SK-N-SH (cell line): ENCODE results near the gene NPW. TPM values are rescaled to one million over a fixed set of nuclear protein-coding genes. Genes with fewer than 3 reads are reported as not detected.

Experiments used
- CTCF ChIA-PET: fragments of 300-600, 350-600 bp; formaldehyde crosslinking; extraction: SDS; loops from one replicate; lab custom pipeline; 2021; lab: Yijun Ruan, JAX
- POLR2A ChIA-PET: fragments of 350-600 bp; sonication (Branson Sonifier 250); formaldehyde crosslinking; extraction: SDS; loops from one replicate; lab custom pipeline; 2020; ENCODE audit warnings: antibody characterized with exemption, inconsistent platforms; lab: Yijun Ruan, JAX
- DNase-seq: peaks from one replicate; pipeline ENCODE4 v3.0.0; 2012
- H2AFZ ChIP-seq: fragments of 200-600 bp; sonication (generic); 2 replicates; pipeline ENCODE4 v1.8.1; 2016; ENCODE audit warnings: antibody characterized with exemption, mild to moderate bottlenecking, low read depth
- H3F3A ChIP-seq: fragments of 200-600 bp; sonication (generic); replicated peaks from 2 replicates; pipeline ENCODE3; 2016; ENCODE audit warnings: antibody characterized with exemption, mild to moderate bottlenecking; ENCODE audit not compliant: insufficient read depth
- H3K27ac ChIP-seq, 2 experiments: fragments of 200-500 bp in 1 of 2; fragments of 200-600 bp in 1 of 2; sonication (Bioruptor generic) in 1 of 2; sonication (generic), shearing (Covaris generic) in 1 of 2; 2 replicates each; pipeline versions ENCODE4 v1.5.1 to v1.6.1; 2014 to 2016; ENCODE audit warnings: low read depth in 2 of 2, inconsistent platforms in 1 of 2, low read length in 1 of 2, mild to moderate bottlenecking in 1 of 2, mixed read lengths in 1 of 2
- H3K27me3 ChIP-seq: fragments of 200-600 bp; sonication (generic), shearing (Covaris generic); 2 replicates; pipeline ENCODE4 v1.6.1; 2016; ENCODE audit warnings: mixed run types; ENCODE audit not compliant: insufficient read depth
- H3K36me3 ChIP-seq, 2 experiments: fragments of 200-500 bp in 1 of 2; fragments of 200-600 bp in 1 of 2; sonication (Bioruptor generic) in 1 of 2; sonication (generic) in 1 of 2; replicated peaks in 1 of 2; 2 replicates each; pipeline versions ENCODE3 to v1.5.1; 2014 to 2016; ENCODE audit warnings: low read length in 1 of 2, mild to moderate bottlenecking in 1 of 2; ENCODE audit not compliant: insufficient read depth in 2 of 2, control insufficient read depth in 1 of 2
- H3K4me1 ChIP-seq, 2 experiments: fragments of 200-500 bp in 1 of 2; fragments of 200-600 bp in 1 of 2; sonication (Bioruptor generic) in 1 of 2; sonication (generic), shearing (Covaris generic) in 1 of 2; 2 replicates each; pipeline versions ENCODE4 v1.5.1 to v1.6.1; 2014 to 2016; ENCODE audit warnings: low read depth in 1 of 2, low read length in 1 of 2, mixed run types in 1 of 2; ENCODE audit not compliant: insufficient read depth in 2 of 2, control insufficient read depth in 1 of 2
- H3K4me2 ChIP-seq: fragments of 200-600 bp; sonication (generic), shearing (Covaris generic); 2 replicates; pipeline ENCODE4 v1.6.1; 2017; ENCODE audit warnings: mixed run types
- H3K4me3 ChIP-seq, 2 experiments: fragments of 200-500 bp in 1 of 2; fragments of 200-600 bp in 1 of 2; sonication (Bioruptor generic) in 1 of 2; sonication (generic), shearing (Covaris generic) in 1 of 2; 2 replicates each; pipeline versions ENCODE4 v1.5.1 to v1.8.1; 2014 to 2016; ENCODE audit warnings: low read depth in 2 of 2, inconsistent platforms in 1 of 2, low read length in 1 of 2, mild to moderate bottlenecking in 1 of 2, mixed read lengths in 1 of 2, moderate library complexity in 1 of 2
- H3K79me2 ChIP-seq: fragments of 200-600 bp; sonication (generic); 2 replicates; pipeline ENCODE4 v1.8.1; 2017; ENCODE audit warnings: mild to moderate bottlenecking; ENCODE audit not compliant: insufficient read depth
- H3K9ac ChIP-seq: fragments of 200-600 bp; sonication (generic); 2 replicates; pipeline ENCODE4 v1.6.1; 2017; ENCODE audit warnings: mixed run types
- H3K9me2 ChIP-seq: fragments of 200-600 bp; sonication (generic); 2 replicates; pipeline ENCODE4 v1.6.1; 2017; ENCODE audit warnings: mixed run types
- H3K9me3 ChIP-seq: fragments of 200-600 bp; sonication (generic); 2 replicates; pipeline ENCODE4 v1.6.1; 2017; ENCODE audit warnings: mixed run types, mild to moderate bottlenecking, moderate library complexity
- H4K20me1 ChIP-seq: fragments of 200-600 bp; sonication (generic); 2 replicates; pipeline ENCODE4 v1.6.1; 2017; ENCODE audit warnings: mild to moderate bottlenecking, mixed run types; ENCODE audit not compliant: insufficient read depth
- CHD2 ChIP-seq: fragments of 150-350 bp; IDR thresholded peaks from 2 replicates; pipeline ENCODE4 v1.6.1; 2018; ENCODE audit warnings: low read length; ENCODE audit not compliant: partially characterized antibody
- ELF1 ChIP-seq: IDR thresholded peaks from 2 replicates; pipeline ENCODE4 v1.4.0; 2012
- EZH2phosphoT487 ChIP-seq: fragments of 200-600 bp; sonication (generic); IDR thresholded peaks from 2 replicates; pipeline ENCODE4 v1.6.1; 2017; ENCODE audit warnings: low read depth, mixed run types, mild to moderate bottlenecking, antibody characterized with exemption, moderate library complexity, borderline replicate concordance
- FOXM1 ChIP-seq: IDR thresholded peaks from 2 replicates; pipeline ENCODE4 v1.4.0; 2012; ENCODE audit warnings: low read depth, mild to moderate bottlenecking
- GABPA ChIP-seq: IDR thresholded peaks from 2 replicates; pipeline ENCODE4 v1.4.0; 2012; ENCODE audit warnings: low read depth, mild to moderate bottlenecking
- GATA2 ChIP-seq: sonication (generic); formaldehyde crosslinking; IDR thresholded peaks from 2 replicates; pipeline ENCODE4 v1.5.0; 2020; ENCODE audit warnings: mild to moderate bottlenecking, missing genetic modification reagents
- MEF2A ChIP-seq: IDR thresholded peaks from 2 replicates; pipeline ENCODE4 v1.4.0; 2012; ENCODE audit warnings: low read depth, borderline replicate concordance
- MXI1 ChIP-seq: IDR thresholded peaks from 2 replicates; pipeline ENCODE4 v1.6.1; 2012; ENCODE audit warnings: mild to moderate bottlenecking, low read depth, low read length, improper control_type of control experiment
- POLR2AphosphoS5 ChIP-seq: IDR thresholded peaks from 2 replicates; pipeline ENCODE4 v1.6.1; 2012; ENCODE audit warnings: low read depth, low read length
- RAD21 ChIP-seq: IDR thresholded peaks from 2 replicates; pipeline ENCODE4 v1.6.1; 2012; ENCODE audit warnings: mild to moderate bottlenecking, low read length
- RCOR1 ChIP-seq: fragments of 150-350 bp; IDR thresholded peaks from 2 replicates; pipeline ENCODE4 v1.6.1; 2017; ENCODE audit warnings: antibody characterized with exemption, low read length
- RFX5 ChIP-seq: IDR thresholded peaks from 2 replicates; pipeline ENCODE4 v1.6.1; 2012; ENCODE audit warnings: mild to moderate bottlenecking, improper control_type of control experiment, low read length
- SIN3A ChIP-seq: IDR thresholded peaks from 2 replicates; pipeline ENCODE4 v1.6.1; 2012; ENCODE audit warnings: low read depth, mild to moderate bottlenecking, low read length, moderate library complexity, borderline replicate concordance
- TCF12 ChIP-seq: IDR thresholded peaks from 2 replicates; pipeline ENCODE4 v1.4.0; 2012
- YY1 ChIP-seq: IDR thresholded peaks from 2 replicates; pipeline ENCODE4 v1.4.0; 2012; ENCODE audit warnings: low read depth, mild to moderate bottlenecking
- WGBS: methylation state at CpG from one replicate; pipeline ENCODE4 v1.1.6; 2017; ENCODE audit warnings: low lambda C conversion rate; 5-methylcytosine and 5-hydroxymethylcytosine counted together
- polyA plus RNA-seq, 3 experiments: library from polyadenylated mRNA; depleted of rRNA; stranded (reverse); fragments of >200 nt; gene quantifications; 2 replicates each; pipeline ENCODE4 v1.2.3, GENCODE V29; 2012
- TF ChIP-seq, protein P1 (sequence below): fragments of 150-350 bp; IDR thresholded peaks from 2 replicates; pipeline ENCODE4 v1.6.1; 2016; ENCODE audit warnings: mild to moderate bottlenecking, low read depth, low read length
- TF ChIP-seq, protein P2 (sequence below): IDR thresholded peaks from 2 replicates; pipeline ENCODE4 v1.4.0; 2012; ENCODE audit warnings: low read depth, borderline replicate concordance
- TF ChIP-seq, protein P3 (sequence below): IDR thresholded peaks from 2 replicates; pipeline ENCODE4 v1.6.1; 2012; ENCODE audit warnings: mild to moderate bottlenecking, low read depth, low read length, moderate library complexity
- TF ChIP-seq, protein P4 (sequence below): IDR thresholded peaks from 2 replicates; pipeline ENCODE4 v1.4.0; 2012; ENCODE audit warnings: low read depth
- TF ChIP-seq, protein P5 (sequence below): fragments of 200-600 bp; sonication (generic); IDR thresholded peaks from 2 replicates; pipeline ENCODE4 v1.6.1; 2017; ENCODE audit warnings: antibody characterized with exemption, mild to moderate bottlenecking, moderate library complexity

Gene NPW
- polyA plus RNA-seq, 1 of the 3 experiments (the other 2 are of a cell fraction) = 1.1 TPM

DNA sequence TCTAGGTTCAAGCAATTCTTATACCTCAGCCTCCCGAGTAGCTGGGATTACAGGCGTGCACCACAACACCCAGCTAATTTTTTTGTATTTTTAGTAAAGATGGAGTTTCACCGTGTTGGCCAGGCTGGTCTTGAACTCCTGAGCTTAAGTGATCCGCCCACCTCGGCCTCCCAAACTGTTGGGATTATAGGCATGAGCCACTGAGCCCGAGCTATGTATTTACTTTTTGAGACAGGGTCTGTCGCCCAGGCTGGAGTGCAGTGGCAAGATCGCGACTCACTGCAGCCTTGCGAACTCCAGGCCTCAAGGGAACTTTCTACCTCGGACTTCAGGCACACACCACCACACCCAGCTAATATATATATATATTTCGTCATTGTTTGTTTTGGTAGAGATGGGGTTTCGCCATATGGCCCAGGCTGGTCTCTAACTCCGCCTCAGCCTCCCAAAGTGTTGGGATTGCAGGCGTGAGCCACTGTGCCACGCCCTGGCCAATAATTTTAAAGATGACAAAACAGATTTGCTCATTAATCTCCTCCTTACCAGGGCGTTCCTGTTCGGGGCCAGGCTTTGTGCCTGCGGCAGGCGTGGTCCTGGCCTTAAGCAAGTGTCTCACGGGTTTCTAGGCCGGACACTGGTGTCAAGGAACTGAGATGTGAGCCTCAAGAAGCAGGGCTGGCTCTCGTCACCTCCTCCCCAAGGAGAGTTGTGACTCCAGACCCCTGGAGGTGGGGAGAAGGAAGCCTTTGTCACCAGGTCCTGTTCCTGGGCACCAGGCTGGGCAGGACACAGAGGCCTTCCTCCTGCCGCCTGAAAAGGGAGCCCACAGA, 4.3 kb upstream of the NPW start:
- POLR2A ChIA-PET = interaction anchor here (0.7 kb wide), 1 partner anchor 138 kb away, joined by 3 read pairs; no protein-coding TSS in a partner anchor
- no peaks in the 10 kb centered on the region for H3K9me3 ChIP-seq
- no peak overlapping the region for H2AFZ ChIP-seq
- peaks cover 5% of the 10 kb centered on the region for H3K79me2 ChIP-seq
- H3K9me2 ChIP-seq = no peaks in the 10 kb centered on the region
- CTCF ChIA-PET = interaction anchor here (0.7 to 2.3 kb wide), 5 partner anchors 9 to 126 kb away, joined by 3 to 17 read pairs (median 6); no protein-coding TSS in a partner anchor
- H3K9ac ChIP-seq = no peak overlapping the region
- H3K4me1 ChIP-seq = peaks cover 0 to 5% of the 10 kb centered on the region in 2 experiments; a peak in 1 of 4 replicates
- H3K27me3 ChIP-seq = no peaks in the 10 kb centered on the region; the same call in 1 of the 2 replicates
- peaks cover 2% of the 10 kb centered on the region for H3F3A ChIP-seq
- no peak for TF ChIP-seq GABPA
- no peak for TF ChIP-seq SIN3A
- no peak for TF ChIP-seq FOXM1
- no peaks in the 10 kb centered on the region for H4K20me1 ChIP-seq
- no peak overlapping the region for H3K4me2 ChIP-seq
- no peaks in the 10 kb centered on the region for H3K36me3 ChIP-seq
- no peak for DNase-seq
- H3K4me3 ChIP-seq = no peak overlapping the region
- H3K27ac ChIP-seq = no peak overlapping the region
- WGBS = 73% methylated on average over 20 of the region's 24 CpGs

DNA sequence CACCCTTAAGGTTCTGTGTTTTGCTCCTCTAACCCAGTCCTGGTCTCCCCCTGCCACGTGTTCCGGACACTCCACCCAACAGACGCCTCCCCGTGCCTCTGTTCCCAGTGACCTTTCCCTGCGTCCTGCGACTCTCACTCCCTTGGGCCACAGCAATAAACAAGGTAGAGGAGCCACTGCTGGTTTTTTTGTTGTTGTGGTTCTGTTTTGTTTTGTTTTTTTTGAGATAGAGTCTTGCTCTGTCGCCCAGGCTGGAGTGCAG, 3.7 kb upstream of the NPW start:
- no peak for DNase-seq
- Histone ChIP-seq H3K9me3 (no peaks in the 10 kb centered on the region), H3K4me1 (no peaks in the 10 kb centered on the region; a peak in 1 of 4 replicates), H3K9ac (no peak overlapping the region), H3K9me2 (no peaks in the 10 kb centered on the region), H3K27ac (no peak overlapping the region), H3K27me3 (peaks cover 4% of the 10 kb centered on the region; the same call in 1 of the 2 replicates), H2AFZ (no peak overlapping the region), H3K36me3 (no peaks in the 10 kb centered on the region), H4K20me1 (no peaks in the 10 kb centered on the region), H3K4me2 (no peak overlapping the region), H3F3A (no peaks in the 10 kb centered on the region), H3K4me3 (no peak overlapping the region), H3K79me2 (no peaks in the 10 kb centered on the region)
- CTCF ChIA-PET = interaction anchor here (0.6 to 2.3 kb wide), 11 partner anchors 12 to 152 kb away, joined by 3 to 17 read pairs (median 4); partner anchors contain the start of gene RPS2
- POLR2A ChIA-PET = interaction anchor here (1.3 kb wide), 1 partner anchor 139 kb away, joined by 5 read pairs; the partner anchor contains the start of gene TRAF7
- no peak for TF ChIP-seq ELF1
- TF ChIP-seq, protein P1, sequence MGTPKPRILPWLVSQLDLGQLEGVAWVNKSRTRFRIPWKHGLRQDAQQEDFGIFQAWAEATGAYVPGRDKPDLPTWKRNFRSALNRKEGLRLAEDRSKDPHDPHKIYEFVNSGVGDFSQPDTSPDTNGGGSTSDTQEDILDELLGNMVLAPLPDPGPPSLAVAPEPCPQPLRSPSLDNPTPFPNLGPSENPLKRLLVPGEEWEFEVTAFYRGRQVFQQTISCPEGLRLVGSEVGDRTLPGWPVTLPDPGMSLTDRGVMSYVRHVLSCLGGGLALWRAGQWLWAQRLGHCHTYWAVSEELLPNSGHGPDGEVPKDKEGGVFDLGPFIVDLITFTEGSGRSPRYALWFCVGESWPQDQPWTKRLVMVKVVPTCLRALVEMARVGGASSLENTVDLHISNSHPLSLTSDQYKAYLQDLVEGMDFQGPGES = no peak
- no peak for TF ChIP-seq POLR2AphosphoS5
- no peak for TF ChIP-seq RFX5
- TF ChIP-seq YY1 = no peak
- no peak for TF ChIP-seq RCOR1
- no peak for TF ChIP-seq MEF2A
- TF ChIP-seq, protein P2, sequence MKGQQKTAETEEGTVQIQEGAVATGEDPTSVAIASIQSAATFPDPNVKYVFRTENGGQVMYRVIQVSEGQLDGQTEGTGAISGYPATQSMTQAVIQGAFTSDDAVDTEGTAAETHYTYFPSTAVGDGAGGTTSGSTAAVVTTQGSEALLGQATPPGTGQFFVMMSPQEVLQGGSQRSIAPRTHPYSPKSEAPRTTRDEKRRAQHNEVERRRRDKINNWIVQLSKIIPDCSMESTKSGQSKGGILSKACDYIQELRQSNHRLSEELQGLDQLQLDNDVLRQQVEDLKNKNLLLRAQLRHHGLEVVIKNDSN = no peak
- no peak for TF ChIP-seq MXI1
- no peak for TF ChIP-seq EZH2phosphoT487
- no peak for TF ChIP-seq GATA2 (CRISPR knock-in tag)
- TF ChIP-seq TCF12 = no peak
- TF ChIP-seq, protein P3, sequence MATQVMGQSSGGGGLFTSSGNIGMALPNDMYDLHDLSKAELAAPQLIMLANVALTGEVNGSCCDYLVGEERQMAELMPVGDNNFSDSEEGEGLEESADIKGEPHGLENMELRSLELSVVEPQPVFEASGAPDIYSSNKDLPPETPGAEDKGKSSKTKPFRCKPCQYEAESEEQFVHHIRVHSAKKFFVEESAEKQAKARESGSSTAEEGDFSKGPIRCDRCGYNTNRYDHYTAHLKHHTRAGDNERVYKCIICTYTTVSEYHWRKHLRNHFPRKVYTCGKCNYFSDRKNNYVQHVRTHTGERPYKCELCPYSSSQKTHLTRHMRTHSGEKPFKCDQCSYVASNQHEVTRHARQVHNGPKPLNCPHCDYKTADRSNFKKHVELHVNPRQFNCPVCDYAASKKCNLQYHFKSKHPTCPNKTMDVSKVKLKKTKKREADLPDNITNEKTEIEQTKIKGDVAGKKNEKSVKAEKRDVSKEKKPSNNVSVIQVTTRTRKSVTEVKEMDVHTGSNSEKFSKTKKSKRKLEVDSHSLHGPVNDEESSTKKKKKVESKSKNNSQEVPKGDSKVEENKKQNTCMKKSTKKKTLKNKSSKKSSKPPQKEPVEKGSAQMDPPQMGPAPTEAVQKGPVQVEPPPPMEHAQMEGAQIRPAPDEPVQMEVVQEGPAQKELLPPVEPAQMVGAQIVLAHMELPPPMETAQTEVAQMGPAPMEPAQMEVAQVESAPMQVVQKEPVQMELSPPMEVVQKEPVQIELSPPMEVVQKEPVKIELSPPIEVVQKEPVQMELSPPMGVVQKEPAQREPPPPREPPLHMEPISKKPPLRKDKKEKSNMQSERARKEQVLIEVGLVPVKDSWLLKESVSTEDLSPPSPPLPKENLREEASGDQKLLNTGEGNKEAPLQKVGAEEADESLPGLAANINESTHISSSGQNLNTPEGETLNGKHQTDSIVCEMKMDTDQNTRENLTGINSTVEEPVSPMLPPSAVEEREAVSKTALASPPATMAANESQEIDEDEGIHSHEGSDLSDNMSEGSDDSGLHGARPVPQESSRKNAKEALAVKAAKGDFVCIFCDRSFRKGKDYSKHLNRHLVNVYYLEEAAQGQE = no peak
- TF ChIP-seq RAD21 = no peak
- TF ChIP-seq, protein P4, sequence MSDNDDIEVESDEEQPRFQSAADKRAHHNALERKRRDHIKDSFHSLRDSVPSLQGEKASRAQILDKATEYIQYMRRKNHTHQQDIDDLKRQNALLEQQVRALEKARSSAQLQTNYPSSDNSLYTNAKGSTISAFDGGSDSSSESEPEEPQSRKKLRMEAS = no peak
- TF ChIP-seq, protein P5, sequence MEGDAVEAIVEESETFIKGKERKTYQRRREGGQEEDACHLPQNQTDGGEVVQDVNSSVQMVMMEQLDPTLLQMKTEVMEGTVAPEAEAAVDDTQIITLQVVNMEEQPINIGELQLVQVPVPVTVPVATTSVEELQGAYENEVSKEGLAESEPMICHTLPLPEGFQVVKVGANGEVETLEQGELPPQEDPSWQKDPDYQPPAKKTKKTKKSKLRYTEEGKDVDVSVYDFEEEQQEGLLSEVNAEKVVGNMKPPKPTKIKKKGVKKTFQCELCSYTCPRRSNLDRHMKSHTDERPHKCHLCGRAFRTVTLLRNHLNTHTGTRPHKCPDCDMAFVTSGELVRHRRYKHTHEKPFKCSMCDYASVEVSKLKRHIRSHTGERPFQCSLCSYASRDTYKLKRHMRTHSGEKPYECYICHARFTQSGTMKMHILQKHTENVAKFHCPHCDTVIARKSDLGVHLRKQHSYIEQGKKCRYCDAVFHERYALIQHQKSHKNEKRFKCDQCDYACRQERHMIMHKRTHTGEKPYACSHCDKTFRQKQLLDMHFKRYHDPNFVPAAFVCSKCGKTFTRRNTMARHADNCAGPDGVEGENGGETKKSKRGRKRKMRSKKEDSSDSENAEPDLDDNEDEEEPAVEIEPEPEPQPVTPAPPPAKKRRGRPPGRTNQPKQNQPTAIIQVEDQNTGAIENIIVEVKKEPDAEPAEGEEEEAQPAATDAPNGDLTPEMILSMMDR = no peak
- TF ChIP-seq CHD2 = no peak
- WGBS = 87% methylated on average over 7 of the region's 7 CpGs
